22Rv1 (cell line): ENCODE measurements around the gene ABHD4.

ENCODE experiments used
- H3K27ac ChIP-seq: fragments of 450-650 bp; 2 replicates; pipeline ENCODE4 v1.5.1; 2017
- ZFX ChIP-seq: fragments of 450-650 bp; IDR thresholded peaks from 2 replicates; pipeline ENCODE4 v1.6.1; 2017; ENCODE audit warnings: antibody characterized with exemption, borderline replicate concordance
- TF ChIP-seq, protein P1 (sequence below): fragments of 450-650 bp; IDR thresholded peaks from 2 replicates; pipeline ENCODE4 v1.5.1; 2017; ENCODE audit warnings: mild to moderate bottlenecking

ABHD4 gene

DNA sequence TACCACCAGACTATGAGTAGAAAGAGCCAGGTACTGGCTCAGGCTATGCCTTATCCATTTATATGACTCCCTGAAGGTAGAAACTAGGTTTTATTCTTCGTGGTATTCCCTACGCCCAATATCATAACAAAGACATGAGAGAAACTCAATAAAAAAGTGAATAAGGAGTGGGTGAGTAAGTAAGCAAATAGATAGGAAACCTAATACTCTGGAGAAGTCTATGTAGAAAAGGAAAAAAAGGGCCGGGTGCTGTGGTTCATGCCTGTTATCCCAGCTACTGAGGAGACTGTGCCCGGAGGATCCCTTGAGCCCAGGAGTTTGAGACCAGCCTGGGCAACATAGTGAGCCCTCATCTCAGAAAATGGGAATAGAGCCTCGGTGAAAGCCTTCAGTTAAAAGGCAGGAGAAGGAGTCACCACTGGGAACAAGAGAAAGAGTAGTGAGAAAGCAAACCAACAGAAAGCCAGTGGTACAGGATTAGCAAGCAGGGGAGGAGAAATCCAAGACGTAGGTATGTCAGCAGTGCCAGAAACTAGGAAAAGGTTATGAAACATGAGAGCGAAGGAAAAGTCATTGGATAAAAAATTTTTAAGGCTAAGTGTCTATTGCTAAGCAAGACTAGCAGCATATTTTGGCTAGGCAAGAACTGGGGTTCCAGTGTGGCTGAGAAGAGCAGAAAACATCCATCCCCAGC, 52.1 kb downstream of the ABHD4 start:
- no peak overlapping the region for H3K27ac ChIP-seq
- no peak for TF ChIP-seq ZFX
- TF ChIP-seq, protein P1, sequence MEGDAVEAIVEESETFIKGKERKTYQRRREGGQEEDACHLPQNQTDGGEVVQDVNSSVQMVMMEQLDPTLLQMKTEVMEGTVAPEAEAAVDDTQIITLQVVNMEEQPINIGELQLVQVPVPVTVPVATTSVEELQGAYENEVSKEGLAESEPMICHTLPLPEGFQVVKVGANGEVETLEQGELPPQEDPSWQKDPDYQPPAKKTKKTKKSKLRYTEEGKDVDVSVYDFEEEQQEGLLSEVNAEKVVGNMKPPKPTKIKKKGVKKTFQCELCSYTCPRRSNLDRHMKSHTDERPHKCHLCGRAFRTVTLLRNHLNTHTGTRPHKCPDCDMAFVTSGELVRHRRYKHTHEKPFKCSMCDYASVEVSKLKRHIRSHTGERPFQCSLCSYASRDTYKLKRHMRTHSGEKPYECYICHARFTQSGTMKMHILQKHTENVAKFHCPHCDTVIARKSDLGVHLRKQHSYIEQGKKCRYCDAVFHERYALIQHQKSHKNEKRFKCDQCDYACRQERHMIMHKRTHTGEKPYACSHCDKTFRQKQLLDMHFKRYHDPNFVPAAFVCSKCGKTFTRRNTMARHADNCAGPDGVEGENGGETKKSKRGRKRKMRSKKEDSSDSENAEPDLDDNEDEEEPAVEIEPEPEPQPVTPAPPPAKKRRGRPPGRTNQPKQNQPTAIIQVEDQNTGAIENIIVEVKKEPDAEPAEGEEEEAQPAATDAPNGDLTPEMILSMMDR = no peak

- H3K27ac ChIP-seq = no peak overlapping the region
- no peak for TF ChIP-seq ZFX
- TF ChIP-seq, protein P1 = no peak
These were observed 52.9 kb downstream of the ABHD4 start for GRCh38 chr14:22650960-22651521.

GRCh38 chr14:22651586-22651985, 53.5 kb downstream of the ABHD4 start:
- TF ChIP-seq, protein P1 = no peak
- no peak for TF ChIP-seq ZFX
- no peak overlapping the region for H3K27ac ChIP-seq

- TF ChIP-seq, protein P1 = peak; percentile 80
- TF ChIP-seq ZFX = no peak
- H3K27ac ChIP-seq = no peak overlapping the region
These were observed 55.0 kb downstream of the ABHD4 start for GRCh38 chr14:22653012-22653621.

GRCh38 chr14:22656226-22656625, 58.1 kb downstream of the ABHD4 start:
- no peak overlapping the region for H3K27ac ChIP-seq
- TF ChIP-seq, protein P1 = no peak
- TF ChIP-seq ZFX = no peak

- H3K27ac ChIP-seq = no peak overlapping the region
These were observed 59.0 kb downstream of the ABHD4 start for GRCh38 chr14:22656945-22657731.

GRCh38 chr14:22657861-22658260, 59.8 kb downstream of the ABHD4 start:
- no peak overlapping the region for H3K27ac ChIP-seq
- TF ChIP-seq, protein P1 = peak; percentile 23; the same call in 1 of the 2 replicates
- no peak for TF ChIP-seq ZFX

More at GRCh38 chr14:22656945-22657731, 59.0 kb downstream of the ABHD4 start:
- no peak for TF ChIP-seq ZFX
